Activated T-helper 17 cell treated with anti-CD3 and anti-CD28 coated beads, Interleukin-2, amount 50 U/mL, for 72 hours (primary cell): Measurements from ENCODE around the gene RCL1. TPM values are rescaled to one million over a fixed set of nuclear protein-coding genes. Genes with fewer than 3 reads are reported as not detected.
A peak's percentile ranks its signal among the peaks of the same experiment; 100 is the strongest.
"Not testable (repeated sequence)": the region's sequence is repeated elsewhere in the genome, so short reads cannot be mapped to it uniquely, and the experiment has no call there.

Source experiments
- ATAC-seq: fragments of 150-1000 bp; cut with Tn5 transposase; replicated peaks from 2 replicates; pipeline ENCODE4 v1.10.0; 2021; ENCODE audit warnings: mild to moderate bottlenecking, moderate library complexity
- H3K27ac Mint-ChIP-seq: one replicate; pipeline ENCODE4 v1.8.0; 2022; ENCODE audit warnings: mixed read lengths
- H3K27me3 Mint-ChIP-seq: one replicate; pipeline ENCODE4 v1.8.0; 2022; ENCODE audit warnings: mixed read lengths
- H3K36me3 Mint-ChIP-seq: one replicate; pipeline ENCODE4 v1.8.0; 2022; ENCODE audit warnings: low read depth, mild to moderate bottlenecking, mixed read lengths
- H3K4me1 Mint-ChIP-seq: one replicate; pipeline ENCODE4 v1.8.0; 2022; ENCODE audit warnings: mixed read lengths
- H3K4me3 Mint-ChIP-seq: one replicate; pipeline ENCODE4 v1.8.0; 2022; ENCODE audit warnings: mild to moderate bottlenecking, mixed read lengths
- H3K9me3 Mint-ChIP-seq: one replicate; pipeline ENCODE4 v1.8.0; 2022; ENCODE audit warnings: mixed read lengths
- total RNA-seq, 2 donors: library from RNA; stranded (reverse); gene quantifications; one replicate each; pipeline ENCODE4 v1.2.3, GENCODE V29; 2022

Gene RCL1
- total RNA-seq: 10 to 100 TPM; 18.9 to 38.2 TPM

DNA sequence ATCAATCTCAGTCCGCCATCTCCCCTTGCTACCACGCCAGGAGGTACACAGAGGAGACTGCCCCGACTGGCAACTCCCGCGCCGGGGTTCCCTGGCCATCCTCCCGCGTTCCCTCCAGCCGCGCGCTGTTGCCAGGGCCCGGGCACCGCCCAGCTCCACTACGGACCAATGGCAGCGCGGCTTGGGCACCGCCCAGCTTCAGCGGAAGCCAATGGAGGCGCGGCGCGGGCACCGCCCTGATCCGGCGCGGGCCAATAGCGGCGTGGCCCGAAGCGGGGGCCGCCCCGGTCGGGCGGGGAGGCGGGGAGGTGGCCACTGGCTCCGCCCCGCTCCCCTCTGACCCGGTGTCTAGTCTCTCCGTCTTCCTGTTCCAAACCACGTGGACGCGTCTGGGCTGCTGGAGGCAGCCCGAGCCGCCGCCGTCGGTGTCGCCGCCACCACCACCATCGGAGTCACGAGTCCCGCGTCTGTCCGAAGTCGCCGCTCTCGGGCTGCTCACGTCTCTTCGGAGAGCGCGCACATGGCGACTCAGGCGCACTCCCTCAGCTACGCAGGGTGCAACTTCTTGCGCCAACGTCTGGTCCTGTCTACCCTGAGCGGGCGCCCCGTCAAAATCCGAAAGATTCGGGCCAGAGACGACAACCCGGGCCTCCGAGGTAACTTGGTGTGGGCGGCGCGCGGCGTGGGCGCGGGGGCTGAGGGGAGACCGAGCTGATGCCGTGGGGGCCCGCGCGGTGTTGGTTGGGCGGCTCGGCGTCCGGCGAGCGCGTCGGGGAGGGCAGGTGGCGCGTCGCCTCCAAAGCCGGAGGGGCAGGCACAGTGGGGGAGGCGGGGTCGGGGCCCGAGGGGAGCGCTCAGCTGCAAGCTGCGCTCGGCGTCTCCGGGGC lies at the start of gene RCL1:
Gene RCL1 (plus strand): TSS at position 373 of the 887 bp plus-strand sequence. CDS start 148 bp downstream, at position 521.
- ATAC-seq: peak; percentile 98
- Mint-ChIP-seq H3K4me3 (peak within 1 kb of the TSS; percentile 89), H3K27ac (peak within 1 kb of the TSS; percentile 90), H3K9me3 (no peaks in the 10 kb centered on the region), H3K4me1 (peaks cover 35% of the 10 kb centered on the region), H3K27me3 (no peaks in the 10 kb centered on the region), H3K36me3 (peaks cover 6% of the 10 kb centered on the region)

GRCh38 chr9:4743131-4743875 lies 49.4 kb upstream of the RCL1 start:
- H3K27ac Mint-ChIP-seq: no peak overlapping the region
- H3K36me3 Mint-ChIP-seq: peaks cover 15% of the 10 kb centered on the region
- no peaks in the 10 kb centered on the region for H3K9me3 Mint-ChIP-seq
- H3K27me3 Mint-ChIP-seq: no peaks in the 10 kb centered on the region
- peaks cover 10% of the 10 kb centered on the region for H3K4me1 Mint-ChIP-seq
- H3K4me3 Mint-ChIP-seq: no peak overlapping the region
- no peak for ATAC-seq

- peak overlapping the region; percentile 56 for H3K27ac Mint-ChIP-seq
Measured at GRCh38 chr9:4746278-4747030, 46.3 kb upstream of the RCL1 start.

GRCh38 chr9:4748612-4749011 lies 44.1 kb upstream of the RCL1 start:
- Mint-ChIP-seq H3K27ac (no peak overlapping the region), H3K36me3 (no peaks in the 10 kb centered on the region), H3K27me3 (no peaks in the 10 kb centered on the region), H3K4me1 (peaks cover 4% of the 10 kb centered on the region), H3K4me3 (no peak overlapping the region), H3K9me3 (no peaks in the 10 kb centered on the region)
- no peak for ATAC-seq

More at GRCh38 chr9:4746278-4747030, 46.3 kb upstream of the RCL1 start:
- no peaks in the 10 kb centered on the region for H3K27me3 Mint-ChIP-seq
- ATAC-seq: peak; percentile 70
- H3K9me3 Mint-ChIP-seq: no peaks in the 10 kb centered on the region
- H3K36me3 Mint-ChIP-seq: no peaks in the 10 kb centered on the region
- peak overlapping the region; percentile 10 for H3K4me3 Mint-ChIP-seq
- peaks cover 10% of the 10 kb centered on the region for H3K4me1 Mint-ChIP-seq

DNA sequence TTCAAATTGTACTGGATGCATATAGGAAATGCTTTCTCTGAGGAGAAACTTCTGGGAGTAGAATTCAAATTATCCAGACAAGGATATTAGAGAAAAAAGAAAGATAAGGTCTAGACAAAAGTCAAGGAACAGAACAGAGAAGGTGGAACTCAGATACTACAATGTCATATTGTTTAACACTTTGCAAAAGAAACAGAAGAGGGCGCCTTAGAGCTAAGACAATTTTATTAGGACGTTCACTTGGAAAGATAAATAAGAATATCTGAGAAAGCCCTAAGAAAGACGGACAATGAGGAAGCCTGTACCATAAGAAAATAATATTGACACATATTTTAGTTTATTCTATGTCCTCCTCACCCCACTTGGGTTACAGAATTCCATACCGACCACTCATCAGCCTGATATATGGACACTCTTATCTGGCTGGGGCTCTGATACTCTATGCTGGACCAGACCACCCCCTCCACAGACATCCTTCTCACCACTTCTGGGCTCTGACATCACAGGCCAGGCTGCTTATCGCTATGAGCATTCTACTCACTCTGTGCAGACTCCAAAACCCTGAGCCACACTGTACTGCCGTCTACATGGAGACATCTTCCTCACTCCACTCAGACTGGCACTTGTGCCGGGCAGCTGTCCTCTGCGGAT lies 42.6 kb upstream of the RCL1 start:
- H3K36me3 Mint-ChIP-seq: no peaks in the 10 kb centered on the region
- ATAC-seq: no peak
- no peak overlapping the region for H3K4me3 Mint-ChIP-seq
- no peak overlapping the region for H3K27ac Mint-ChIP-seq
- H3K27me3 Mint-ChIP-seq: no peaks in the 10 kb centered on the region
- H3K9me3 Mint-ChIP-seq: no peaks in the 10 kb centered on the region
- peaks cover 4% of the 10 kb centered on the region for H3K4me1 Mint-ChIP-seq

DNA sequence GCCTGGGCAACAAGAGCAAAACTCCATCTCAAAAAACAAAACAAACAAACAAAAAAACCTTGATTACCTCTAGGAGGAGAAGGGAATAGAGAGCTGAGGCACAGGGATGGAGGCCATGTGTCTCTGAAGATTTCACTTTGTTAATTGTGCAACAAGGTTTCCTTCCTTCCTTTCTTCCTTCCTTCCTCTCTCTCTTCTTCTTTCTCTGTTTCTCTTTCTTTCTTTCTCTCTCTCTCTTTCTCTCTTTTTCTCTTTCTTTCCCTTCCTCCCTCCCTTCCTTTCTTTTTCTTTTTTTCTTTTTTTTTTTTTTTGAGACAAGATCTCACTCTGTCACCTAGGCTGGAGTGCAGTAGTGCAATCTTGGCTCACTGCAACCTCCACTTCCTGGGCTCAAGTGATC lies 38.2 kb upstream of the RCL1 start:
- not testable (repeated sequence) for H3K27ac Mint-ChIP-seq, H3K9me3 Mint-ChIP-seq, H3K4me3 Mint-ChIP-seq, H3K27me3 Mint-ChIP-seq, H3K4me1 Mint-ChIP-seq, ATAC-seq, H3K36me3 Mint-ChIP-seq

DNA sequence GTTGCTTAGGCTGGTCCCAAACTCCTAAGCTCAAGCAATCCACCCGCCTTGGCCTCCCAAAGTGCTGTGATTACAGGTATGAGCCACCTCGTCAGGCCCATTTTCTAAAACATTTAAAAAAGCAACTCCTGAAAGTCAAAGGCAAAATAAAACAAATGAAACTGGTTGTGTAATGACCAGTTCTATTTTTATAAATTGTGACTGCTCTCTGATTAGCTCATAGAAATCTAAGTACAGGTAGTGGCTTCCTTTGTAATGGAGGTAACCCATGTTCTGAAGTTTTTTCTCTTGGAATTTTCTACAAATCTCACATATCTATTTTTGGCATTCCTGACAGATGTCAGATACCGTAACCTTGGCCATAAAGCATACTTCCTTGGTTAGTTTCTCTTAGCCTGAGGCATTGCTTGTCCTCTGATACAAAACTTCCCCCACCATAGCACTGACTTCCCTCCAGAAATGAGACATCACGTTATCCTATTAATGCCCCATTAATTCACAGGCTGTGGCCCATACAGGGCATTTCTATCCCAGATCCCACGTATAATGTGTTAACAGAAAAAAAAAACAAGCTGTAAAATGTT lies 37.6 kb upstream of the RCL1 start:
- Mint-ChIP-seq H3K27ac (no peak overlapping the region), H3K4me1 (no peaks in the 10 kb centered on the region), H3K4me3 (no peak overlapping the region), H3K36me3 (no peaks in the 10 kb centered on the region), H3K27me3 (no peaks in the 10 kb centered on the region), H3K9me3 (no peaks in the 10 kb centered on the region)
- ATAC-seq: no peak

- no peak for ATAC-seq
- no peaks in the 10 kb centered on the region for H3K4me1 Mint-ChIP-seq
- no peaks in the 10 kb centered on the region for H3K9me3 Mint-ChIP-seq
Measured at GRCh38 chr9:4756420-4756819, 36.3 kb upstream of the RCL1 start.

GRCh38 chr9:4760122-4760521 lies 32.6 kb upstream of the RCL1 start:
- no peaks in the 10 kb centered on the region for H3K36me3 Mint-ChIP-seq
- no peak overlapping the region for H3K4me3 Mint-ChIP-seq
- ATAC-seq: no peak
- no peaks in the 10 kb centered on the region for H3K27me3 Mint-ChIP-seq
- peaks cover 5% of the 10 kb centered on the region for H3K4me1 Mint-ChIP-seq
- no peaks in the 10 kb centered on the region for H3K9me3 Mint-ChIP-seq
- no peak overlapping the region for H3K27ac Mint-ChIP-seq

More at GRCh38 chr9:4756420-4756819, 36.3 kb upstream of the RCL1 start:
- H3K27me3 Mint-ChIP-seq: no peaks in the 10 kb centered on the region
- H3K4me3 Mint-ChIP-seq: no peak overlapping the region
- H3K27ac Mint-ChIP-seq: no peak overlapping the region
- H3K36me3 Mint-ChIP-seq: no peaks in the 10 kb centered on the region

DNA sequence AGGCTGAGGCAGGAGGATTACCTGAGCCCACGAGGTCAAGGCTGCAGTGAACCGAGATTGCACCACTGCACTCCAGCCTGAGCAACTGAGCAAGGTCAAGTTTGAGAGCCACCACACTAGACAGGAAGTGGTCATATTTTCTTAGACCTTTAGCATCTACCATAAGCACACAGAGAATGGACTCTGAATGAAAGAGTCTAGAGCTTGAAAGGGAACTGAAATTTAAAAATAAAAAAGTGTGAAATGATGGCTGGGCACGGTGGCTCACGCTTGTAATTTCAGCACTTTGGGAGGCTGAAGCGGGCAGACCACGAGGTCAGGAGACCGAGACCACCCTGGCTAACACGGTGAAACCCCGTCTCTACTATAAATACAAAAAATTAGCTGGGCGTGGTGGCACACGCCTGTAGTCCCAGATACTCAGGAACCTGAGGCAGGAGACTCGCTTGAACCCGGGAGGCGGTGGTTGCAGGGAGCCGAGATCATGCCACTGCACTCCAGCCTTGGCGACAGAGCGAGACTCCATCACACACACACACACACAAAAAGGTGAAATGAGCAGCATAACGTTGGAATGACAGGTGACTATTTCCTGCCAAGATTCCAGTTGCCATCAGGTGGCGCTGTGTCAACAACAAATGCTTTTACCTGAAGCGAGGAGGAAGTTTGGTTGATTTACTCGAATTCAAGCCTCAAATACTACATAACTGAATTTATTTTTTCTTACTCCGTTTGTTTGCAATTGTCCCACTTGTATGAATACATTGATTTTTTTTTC lies 30.4 kb upstream of the RCL1 start:
- H3K36me3 Mint-ChIP-seq: no peaks in the 10 kb centered on the region

GRCh38 chr9:4762886-4763541 lies 29.7 kb upstream of the RCL1 start:
- H3K36me3 Mint-ChIP-seq: no peaks in the 10 kb centered on the region
- peaks cover 5% of the 10 kb centered on the region for H3K4me1 Mint-ChIP-seq
- H3K27ac Mint-ChIP-seq: peak overlapping the region; percentile 50
- H3K9me3 Mint-ChIP-seq: no peaks in the 10 kb centered on the region
- ATAC-seq: peak; percentile 18
- H3K4me3 Mint-ChIP-seq: peak overlapping the region; percentile 55
- no peaks in the 10 kb centered on the region for H3K27me3 Mint-ChIP-seq

More for the DNA sequence above, 30.4 kb upstream of the RCL1 start:
- ATAC-seq: peak; percentile 81
- Mint-ChIP-seq H3K4me3 (peak overlapping the region; percentile 55), H3K4me1 (peaks cover 5% of the 10 kb centered on the region), H3K27me3 (no peaks in the 10 kb centered on the region), H3K9me3 (no peaks in the 10 kb centered on the region), H3K27ac (peak overlapping the region; percentile 50)

DNA sequence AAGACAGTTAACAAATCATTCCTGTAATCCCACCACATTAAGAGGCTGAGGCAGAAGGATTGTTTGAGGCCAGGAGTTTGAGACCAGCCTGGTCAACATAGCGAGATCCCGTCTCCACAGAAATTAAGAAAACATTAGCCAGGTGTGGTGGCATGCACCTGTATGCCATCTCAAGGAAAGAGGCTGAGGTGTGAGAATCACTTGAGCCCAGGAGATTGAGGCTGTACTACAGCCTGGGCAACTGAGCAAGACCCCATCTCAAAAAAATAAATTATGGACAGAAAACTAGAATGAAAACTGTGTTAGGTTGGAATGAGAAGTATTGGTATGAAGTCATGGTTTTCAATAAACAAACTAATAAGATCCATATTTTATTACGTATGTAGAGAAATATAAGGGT lies 28.7 kb upstream of the RCL1 start:
- peaks cover 5% of the 10 kb centered on the region for H3K4me1 Mint-ChIP-seq
- H3K9me3 Mint-ChIP-seq: no peaks in the 10 kb centered on the region
- ATAC-seq: no peak
- no peak overlapping the region for H3K27ac Mint-ChIP-seq
- no peaks in the 10 kb centered on the region for H3K36me3 Mint-ChIP-seq
- H3K4me3 Mint-ChIP-seq: no peak overlapping the region
- H3K27me3 Mint-ChIP-seq: no peaks in the 10 kb centered on the region

DNA sequence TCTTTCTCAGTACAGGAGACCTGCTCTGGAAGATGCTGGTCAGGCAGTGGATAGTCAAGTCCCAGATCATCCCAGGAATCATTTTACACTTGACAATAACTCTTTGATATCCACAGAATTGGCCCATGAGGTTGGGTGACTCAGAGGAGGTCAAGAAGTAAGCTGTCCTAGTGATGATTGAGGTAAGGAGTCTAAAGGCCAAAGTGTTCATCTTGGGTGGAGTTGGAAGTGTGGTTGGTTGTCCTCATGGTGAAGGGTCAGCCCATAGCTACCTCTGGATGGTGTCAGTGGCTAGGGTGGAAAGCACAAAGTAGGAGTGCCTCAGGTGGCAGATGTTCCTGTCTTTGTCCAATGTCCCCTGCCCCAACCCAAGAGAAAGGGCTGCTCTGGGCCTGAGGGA lies 24.1 kb upstream of the RCL1 start:
- no peak overlapping the region for H3K27ac Mint-ChIP-seq
- H3K27me3 Mint-ChIP-seq: no peaks in the 10 kb centered on the region
- ATAC-seq: no peak
- no peak overlapping the region for H3K4me3 Mint-ChIP-seq
- H3K4me1 Mint-ChIP-seq: no peaks in the 10 kb centered on the region
- no peaks in the 10 kb centered on the region for H3K9me3 Mint-ChIP-seq
- H3K36me3 Mint-ChIP-seq: no peaks in the 10 kb centered on the region
